Activated effector memory CD4-positive, alpha-beta T cell treated with Interleukin-2 at 50 U/mL for 16 hours (primary cell): ENCODE results near the gene VPS54.
"Not testable (repeated sequence)": the region's sequence is repeated elsewhere in the genome, so short reads cannot be mapped to it uniquely, and the experiment has no call there.

ENCODE experiments used
- DNase-seq: peaks from one replicate; pipeline ENCODE4 v3.0.0-alpha.2; 2020

The VPS54 gene

DNA sequence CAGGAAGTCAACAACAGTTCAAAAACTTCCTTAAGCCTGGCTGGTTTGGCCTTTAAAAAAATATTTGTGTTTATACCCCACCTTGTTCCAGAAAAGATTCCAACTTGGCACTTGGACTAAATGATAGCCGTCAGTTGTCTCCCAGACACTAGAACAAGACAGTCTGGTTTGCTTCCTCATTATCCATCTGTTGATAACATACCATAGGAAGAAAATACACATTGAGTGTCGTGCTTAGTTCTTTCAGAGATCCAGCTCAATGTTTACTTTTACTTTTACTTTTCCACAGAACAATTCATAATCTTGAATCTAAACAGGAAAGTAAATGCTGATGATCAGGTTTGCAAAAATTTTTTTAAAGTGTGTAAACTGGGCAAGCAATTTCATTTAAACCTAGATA lies 2.4 kb upstream of the VPS54 start:
- DNase-seq = no peak

- no peak for DNase-seq
Observed at GRCh38 chr2:64019975-64020528, 824 bp upstream of the VPS54 start.

- DNase-seq = no peak
Observed at GRCh38 chr2:64018701-64019082, 536 bp downstream of the VPS54 start.

DNA sequence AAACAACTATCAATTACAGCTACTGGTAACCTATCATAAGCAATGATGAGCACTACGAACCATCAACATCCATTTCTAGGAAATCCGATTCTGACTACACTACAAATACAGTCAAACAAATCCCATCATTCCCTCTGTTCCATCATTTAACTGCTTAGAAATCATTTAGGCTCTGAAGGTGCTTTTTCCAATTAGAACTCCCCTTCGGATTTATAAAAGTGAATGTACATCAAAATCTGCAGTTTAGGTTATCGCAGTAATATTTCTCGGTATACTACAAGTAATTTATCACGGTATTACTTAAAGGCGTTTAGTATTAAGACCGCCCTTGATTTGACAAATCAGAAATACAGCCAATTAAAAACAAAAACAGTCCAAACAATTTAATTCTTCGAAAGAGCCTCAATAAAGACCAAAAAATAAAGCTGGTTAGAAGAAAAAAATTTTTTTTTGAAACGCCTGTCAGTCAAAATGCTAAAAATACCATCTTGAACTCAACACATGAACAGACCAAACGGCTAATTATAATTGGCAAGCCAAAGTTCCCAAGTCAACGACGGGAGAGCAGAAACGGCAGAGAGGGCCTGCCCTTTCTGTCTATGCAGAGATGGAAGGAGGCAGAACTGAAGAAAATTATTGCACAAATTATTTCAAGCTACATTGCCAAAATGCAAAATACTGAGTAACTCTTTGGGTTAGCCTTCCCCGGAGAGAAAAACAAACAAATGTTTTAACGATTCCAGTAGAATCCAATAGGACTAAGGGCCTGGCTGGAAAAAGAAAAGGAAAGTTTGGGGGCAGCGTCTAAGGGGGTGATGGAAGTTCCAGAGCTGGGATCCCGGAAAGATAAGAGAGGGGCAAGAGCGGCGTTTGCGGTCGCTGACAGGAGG lies 1.2 kb downstream of the VPS54 start:
- no peak for DNase-seq

- no peak for DNase-seq
Observed at GRCh38 chr2:64015898-64016297, 3.3 kb downstream of the VPS54 start.

GRCh38 chr2:64015391-64015790 lies 3.8 kb downstream of the VPS54 start:
- DNase-seq = no peak

GRCh38 chr2:64014628-64015027 lies 4.6 kb downstream of the VPS54 start:
- no peak for DNase-seq

GRCh38 chr2:64013053-64013452 lies 6.2 kb downstream of the VPS54 start:
- DNase-seq = no peak

DNA sequence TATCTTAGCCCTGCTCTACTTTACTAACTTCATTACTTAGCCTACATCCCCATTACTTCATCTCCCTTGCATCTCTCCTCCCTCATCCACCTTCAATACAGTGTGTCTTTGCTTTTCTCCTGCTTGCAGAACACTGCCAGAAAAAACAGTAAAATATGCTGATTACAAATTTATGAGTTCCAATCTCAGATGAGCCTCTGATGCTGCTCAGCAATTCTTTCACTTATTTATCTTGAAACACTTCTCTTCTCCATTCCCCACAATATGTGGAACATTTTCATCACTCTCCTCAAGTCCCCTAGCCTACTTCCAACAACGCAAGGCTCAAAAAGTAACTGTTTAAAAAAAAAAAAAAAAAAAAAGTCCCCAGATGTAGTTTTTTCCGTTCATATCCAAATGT lies 7.1 kb downstream of the VPS54 start:
- no peak for DNase-seq

GRCh38 chr2:64008434-64009009 lies 10.7 kb downstream of the VPS54 start:
- DNase-seq = no peak

DNA sequence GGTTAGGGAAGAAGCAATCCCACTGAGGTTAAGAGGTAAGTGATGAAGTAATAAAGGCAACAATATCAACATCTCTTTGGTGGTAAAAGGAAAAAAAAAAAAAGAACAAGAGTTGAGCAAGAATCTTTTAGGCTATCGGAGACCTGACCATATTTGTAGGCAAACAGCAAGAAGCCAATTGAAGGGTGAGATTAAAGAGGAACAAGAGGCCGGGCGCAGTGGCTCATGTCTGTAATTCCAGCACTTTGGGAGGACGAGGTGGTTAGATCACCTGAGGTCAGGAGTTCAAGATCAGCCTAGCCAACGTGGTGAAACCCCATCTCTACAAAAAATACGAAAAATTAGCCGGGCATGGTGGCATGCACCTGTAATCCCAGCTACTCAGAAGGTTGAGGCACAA lies 11.3 kb downstream of the VPS54 start:
- no peak for DNase-seq

- DNase-seq = no peak
Observed at GRCh38 chr2:64005707-64006356, 13.4 kb downstream of the VPS54 start.

DNA sequence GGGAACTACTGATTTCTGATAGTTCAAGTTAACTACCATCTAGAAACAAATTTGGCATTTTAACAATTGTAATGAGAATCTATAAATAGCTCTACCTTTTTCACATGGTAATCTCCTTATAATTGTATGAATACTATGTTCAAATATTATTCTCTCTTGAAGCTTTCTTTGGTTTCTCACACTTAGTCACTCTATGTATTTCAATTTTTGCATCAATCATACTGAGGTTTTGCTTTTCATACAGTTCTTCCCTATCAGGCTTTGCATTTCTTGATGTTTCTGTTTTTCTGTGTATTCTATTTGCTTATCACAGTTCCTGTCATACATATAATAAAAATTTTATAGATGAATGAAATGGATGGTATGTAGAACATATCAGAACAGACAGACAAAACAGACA lies 16.0 kb downstream of the VPS54 start:
- no peak for DNase-seq

DNA sequence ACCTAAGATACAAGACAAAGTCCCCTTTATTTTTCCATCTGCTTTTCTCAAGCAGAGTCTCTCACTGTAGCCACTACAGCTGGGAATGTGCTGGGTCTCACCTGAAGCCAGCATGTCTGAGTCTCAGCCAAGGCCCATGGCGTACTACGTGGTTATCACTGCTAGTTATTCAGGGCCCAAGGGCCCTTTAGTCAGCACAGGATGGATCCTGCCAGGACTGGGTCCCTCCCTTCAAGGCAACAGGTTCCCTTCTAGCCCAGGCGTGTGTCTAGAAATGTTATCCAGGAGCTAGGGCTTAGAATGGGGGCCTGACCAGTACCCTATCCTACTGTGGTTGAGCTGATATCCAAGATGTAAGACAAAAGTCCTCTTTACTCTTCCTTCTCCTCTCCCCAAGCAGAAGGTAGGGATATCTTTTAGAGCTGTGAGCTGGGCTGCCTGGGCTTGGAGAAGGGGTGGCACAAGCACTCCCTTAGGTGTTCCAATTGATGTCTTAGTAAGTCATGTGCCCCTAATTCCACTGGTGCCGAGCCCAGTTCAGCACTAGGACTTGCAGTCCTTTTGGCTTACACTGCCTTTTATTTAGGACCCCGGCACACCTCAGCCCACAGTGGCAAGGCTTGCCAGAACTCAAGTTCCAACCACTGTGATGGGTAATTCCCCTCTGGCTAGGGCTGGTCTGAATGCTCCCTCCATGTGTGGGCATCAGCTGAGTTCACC lies 17.7 kb downstream of the VPS54 start:
- no peak for DNase-seq

- DNase-seq = no peak
Observed at GRCh38 chr2:64000630-64001381, 18.4 kb downstream of the VPS54 start.

- DNase-seq = no peak
Observed at GRCh38 chr2:63999049-63999448, 20.2 kb downstream of the VPS54 start.

DNA sequence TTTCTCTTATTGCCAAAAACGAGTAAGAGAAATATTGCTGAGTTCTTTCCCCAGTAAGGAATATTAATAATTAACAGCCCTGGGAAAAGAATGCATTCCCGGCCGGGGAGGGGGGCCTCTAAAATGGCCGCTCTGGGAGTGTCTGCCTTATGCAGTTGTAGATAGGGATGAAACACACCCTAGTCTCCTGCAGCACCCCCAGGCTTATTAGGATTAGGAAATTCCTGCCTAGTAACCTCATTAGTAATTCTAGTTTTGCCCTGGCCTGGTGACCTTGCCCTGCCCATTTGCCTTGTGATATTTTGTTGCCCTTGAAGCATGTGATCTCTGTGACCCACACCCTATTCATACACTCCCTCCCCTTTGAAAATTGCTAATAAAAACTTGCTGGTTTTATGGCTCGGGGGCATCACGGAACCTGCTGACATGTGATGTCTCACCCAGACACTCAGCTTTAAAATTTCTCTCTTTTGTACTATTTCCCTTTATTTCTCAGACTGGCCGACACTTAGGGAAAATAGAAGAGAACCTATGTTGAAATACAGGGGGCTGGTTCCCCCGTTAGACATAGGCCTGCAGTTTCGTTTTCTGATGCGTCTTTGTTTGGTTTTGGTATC lies 22.5 kb downstream of the VPS54 start:
- DNase-seq = not testable (repeated sequence)

- not testable (repeated sequence) for DNase-seq
Observed at GRCh38 chr2:63994329-63995070, 24.7 kb downstream of the VPS54 start.

- DNase-seq = no peak
Observed at GRCh38 chr2:63993871-63994270, 25.4 kb downstream of the VPS54 start.

- not testable (repeated sequence) for DNase-seq
Observed at GRCh38 chr2:63993130-63993584, 26.1 kb downstream of the VPS54 start.
